ENCODE measurements around the gene ARID1B. TPM values are rescaled to one million over a fixed set of nuclear protein-coding genes. Genes with fewer than 3 reads are reported as not detected.

ARID1B gene
- total RNA-seq, 2 donors from 2014 or later: 43.9 to 44.6 TPM

- TF ChIP-seq CTCF (IDR thresholded peaks at IDR 0.05): no peak
- DNase-seq (ENCODE audit: low spot score): no peak
Observed at GRCh38 chr6:157113389-157113788, 336.2 kb downstream of the ARID1B start.

GRCh38 chr6:157116426-157116825, 339.2 kb downstream of the ARID1B start:
- H3K36me3 ChIP-seq: peaks cover 6% of the 10 kb centered on the region
- no peak for DNase-seq (ENCODE audit: low spot score)
- H3K27me3 ChIP-seq: no peaks in the 10 kb centered on the region
- no peaks in the 10 kb centered on the region for H3K4me1 ChIP-seq
- TF ChIP-seq CTCF (IDR thresholded peaks at IDR 0.05): no peak
- no peaks in the 10 kb centered on the region for H3K9me3 ChIP-seq
- H3K4me3 ChIP-seq: no peak overlapping the region
- no peak overlapping the region for H3K27ac ChIP-seq

More at GRCh38 chr6:157113389-157113788, 336.2 kb downstream of the ARID1B start:
- no peaks in the 10 kb centered on the region for H3K27me3 ChIP-seq
- peaks cover 6% of the 10 kb centered on the region for H3K36me3 ChIP-seq
- no peaks in the 10 kb centered on the region for H3K9me3 ChIP-seq
- H3K27ac ChIP-seq: no peak overlapping the region
- no peak overlapping the region for H3K4me3 ChIP-seq
- H3K4me1 ChIP-seq: peaks cover 0 to 14% of the 10 kb centered on the region in 2 donors

- Histone ChIP-seq H3K27ac (no peak overlapping the region), H3K36me3 (peaks cover 6% of the 10 kb centered on the region), H3K4me1 (peaks cover 0 to 11% of the 10 kb centered on the region in 2 donors), H3K27me3 (no peaks in the 10 kb centered on the region), H3K4me3 (no peak overlapping the region), H3K9me3 (no peaks in the 10 kb centered on the region)
- no peak for DNase-seq (ENCODE audit: low spot score)
- TF ChIP-seq CTCF (IDR thresholded peaks at IDR 0.05): no peak
Observed at GRCh38 chr6:157117431-157118095, 340.4 kb downstream of the ARID1B start.

- no peak overlapping the region for H3K4me3 ChIP-seq
- no peaks in the 10 kb centered on the region for H3K36me3 ChIP-seq
- no peak for DNase-seq (ENCODE audit: low spot score)
- H3K27ac ChIP-seq: no peak overlapping the region
- no peak for TF ChIP-seq CTCF (IDR thresholded peaks at IDR 0.05)
- H3K9me3 ChIP-seq: no peaks in the 10 kb centered on the region
- no peaks in the 10 kb centered on the region for H3K27me3 ChIP-seq
- H3K4me1 ChIP-seq: peaks cover 0 to 30% of the 10 kb centered on the region in 2 donors
Observed at GRCh38 chr6:157119502-157120027, 342.4 kb downstream of the ARID1B start.

GRCh38 chr6:157120534-157121232, 343.5 kb downstream of the ARID1B start:
- H3K9me3 ChIP-seq: no peaks in the 10 kb centered on the region
- peaks cover 0 to 36% of the 10 kb centered on the region in 2 donors for H3K4me1 ChIP-seq
- H3K27me3 ChIP-seq: no peaks in the 10 kb centered on the region
- no peak for TF ChIP-seq CTCF (IDR thresholded peaks at IDR 0.05)
- H3K36me3 ChIP-seq: no peaks in the 10 kb centered on the region
- H3K4me3 ChIP-seq: no peak overlapping the region
- no peak for DNase-seq (ENCODE audit: low spot score)
- no peak overlapping the region for H3K27ac ChIP-seq
